Fibroblast of skin of abdomen (primary cell): ENCODE measurements around the gene UNKL.

ENCODE experiments used
- DNase-seq: peaks from one replicate; pipeline ENCODE4 v3.0.0-alpha.2; 2013

UNKL gene

DNA sequence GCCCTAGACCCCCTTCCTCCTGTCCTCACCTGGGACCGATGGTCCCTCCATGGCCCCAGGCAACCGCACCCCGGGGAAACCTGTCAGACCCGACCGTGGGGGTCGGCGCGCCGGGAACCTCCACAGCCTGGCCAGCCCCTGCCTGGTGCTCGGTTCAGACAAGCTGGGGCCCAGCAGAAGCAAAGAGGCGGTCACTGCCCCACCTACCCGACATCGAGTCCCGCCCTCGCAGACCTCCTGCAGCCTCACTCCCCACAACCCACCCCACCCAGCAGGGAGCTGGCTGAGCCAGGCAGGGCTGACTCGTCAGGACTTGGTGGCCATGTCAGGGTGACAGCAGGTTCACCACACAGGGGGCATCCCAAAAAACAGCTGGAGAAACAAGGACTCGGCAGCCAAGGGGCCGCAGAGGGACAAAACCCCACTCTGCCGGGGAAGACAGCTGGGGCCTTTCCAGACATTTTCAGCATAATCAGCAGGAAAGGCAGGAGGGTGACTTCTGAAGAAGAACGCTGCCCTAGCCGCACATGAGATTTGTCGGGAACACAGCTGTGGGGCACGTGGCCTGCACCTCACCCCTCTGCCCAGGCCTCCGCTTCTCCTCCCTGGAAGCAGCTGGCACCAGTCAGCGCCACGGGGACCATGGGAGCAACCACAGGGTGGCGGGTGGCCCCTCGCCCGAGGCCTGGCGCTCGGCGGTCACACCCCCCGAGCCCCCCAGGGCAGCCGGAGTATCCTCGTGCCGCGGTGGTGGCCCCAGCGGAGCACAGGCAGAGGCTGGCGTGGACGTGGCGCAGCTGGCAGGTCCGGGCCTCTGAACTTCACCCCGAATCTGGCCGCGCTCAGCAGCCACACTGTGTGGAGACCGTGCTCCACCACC is 39.8 kb downstream of the UNKL start:
- DNase-seq = no peak

DNA sequence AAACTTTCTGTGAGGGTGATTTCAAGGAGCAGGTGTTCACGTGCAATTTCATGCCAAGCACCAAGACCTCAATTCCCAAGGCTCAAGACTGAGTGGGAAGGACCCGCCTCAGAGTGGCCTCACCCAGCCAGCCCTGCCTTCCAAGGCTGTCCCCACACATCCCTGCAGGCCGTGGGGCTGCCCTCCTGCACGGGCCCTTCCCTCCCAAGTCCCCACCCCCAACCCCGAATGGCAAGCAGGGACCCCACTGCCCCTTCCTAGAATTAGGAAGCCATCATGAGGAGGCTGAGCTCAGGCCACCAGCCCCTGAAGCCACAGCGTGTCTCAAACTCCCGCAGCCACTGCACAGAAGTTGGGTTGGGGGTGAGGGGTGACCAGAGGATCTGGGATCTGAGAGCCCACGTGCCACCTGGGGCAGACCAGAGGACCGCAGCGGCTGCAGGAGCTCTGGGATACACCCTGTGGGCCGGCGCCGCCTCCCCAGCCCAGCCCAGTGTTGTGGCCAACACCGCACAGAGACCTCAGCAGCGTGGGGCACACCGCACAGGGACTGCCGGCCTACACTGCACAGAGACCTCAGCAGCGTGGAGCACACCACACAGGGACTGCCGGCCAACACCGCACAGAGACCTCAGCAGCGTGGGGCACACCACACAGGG is 42.1 kb downstream of the UNKL start:
- DNase-seq = no peak

DNA sequence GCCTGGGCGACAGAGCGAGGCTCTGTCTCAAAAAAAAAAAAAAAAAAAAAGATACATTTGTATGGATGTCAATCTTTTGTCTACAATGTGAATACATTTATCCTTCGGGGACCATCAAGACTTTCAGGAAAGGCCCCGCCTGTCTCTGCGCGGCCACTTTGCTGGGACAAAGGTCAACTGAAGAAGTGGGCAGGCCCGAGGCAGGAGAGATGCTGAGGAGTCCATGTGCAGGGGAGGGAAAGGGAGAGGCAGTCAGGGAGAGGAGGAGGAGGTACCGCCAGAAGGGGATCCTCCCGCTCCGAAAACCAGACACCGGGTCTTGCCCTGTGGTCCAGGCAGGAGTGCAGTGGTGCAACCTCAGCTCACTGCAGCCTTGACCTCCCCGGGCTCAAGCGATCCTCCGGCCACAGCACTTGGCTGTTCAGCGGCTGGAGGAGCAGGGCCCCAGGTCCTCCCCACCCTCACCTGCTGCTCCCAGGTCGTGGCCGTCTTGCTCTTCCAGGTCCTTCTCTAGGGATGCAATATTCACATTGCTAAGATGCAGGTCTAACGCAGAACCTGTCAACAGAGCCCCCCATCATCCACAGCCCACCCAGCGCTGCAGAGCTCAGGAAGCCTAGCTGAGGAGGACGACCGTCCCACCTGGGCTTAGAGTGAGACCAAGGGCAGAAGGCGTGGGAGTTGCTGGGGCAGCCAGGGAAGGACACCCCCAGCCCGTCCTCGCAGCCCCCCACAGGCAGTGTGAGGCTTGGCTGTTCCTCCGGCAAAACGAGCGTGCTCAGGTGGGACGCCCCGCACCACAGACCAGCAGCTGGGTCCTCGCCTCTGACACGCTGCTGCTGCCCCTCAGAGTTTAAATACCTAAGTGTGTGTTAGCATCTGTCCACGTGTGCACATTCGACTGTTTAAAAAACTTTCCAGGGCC is 43.2 kb downstream of the UNKL start:
- no peak for DNase-seq

DNA sequence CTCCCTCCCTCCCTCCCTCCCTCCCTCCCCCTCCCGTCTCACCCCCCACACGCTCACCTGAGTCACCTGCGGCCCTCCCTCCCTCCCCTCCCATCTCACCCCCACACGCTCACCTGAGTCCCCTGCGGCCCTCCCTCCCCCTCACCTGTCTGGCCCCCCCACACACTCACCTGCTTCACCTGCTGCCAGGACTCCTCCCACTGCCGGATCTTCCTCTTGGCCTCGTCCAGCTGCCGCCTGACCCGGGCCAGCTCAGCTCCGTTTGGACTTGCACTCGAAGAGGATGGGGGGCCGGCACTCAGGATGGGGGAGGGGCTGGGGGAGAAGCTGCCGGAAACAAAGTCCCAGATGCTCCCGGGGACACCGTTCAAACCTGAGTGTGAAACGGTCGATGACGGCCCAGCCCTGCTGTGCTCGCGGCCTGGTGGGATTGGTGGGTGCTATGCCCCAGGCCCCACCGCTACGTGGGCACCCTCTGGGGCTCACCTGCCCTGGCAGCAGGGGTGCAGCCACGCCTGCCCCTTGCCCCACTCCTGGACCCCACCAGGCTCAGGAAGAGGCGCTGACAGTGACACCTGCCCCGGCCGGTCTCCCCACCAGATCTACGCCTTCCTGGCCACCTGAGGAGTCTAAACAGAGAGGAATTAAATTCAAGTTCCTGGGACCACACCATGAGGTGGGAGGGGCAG is 46.9 kb downstream of the UNKL start:
- no peak for DNase-seq

DNA sequence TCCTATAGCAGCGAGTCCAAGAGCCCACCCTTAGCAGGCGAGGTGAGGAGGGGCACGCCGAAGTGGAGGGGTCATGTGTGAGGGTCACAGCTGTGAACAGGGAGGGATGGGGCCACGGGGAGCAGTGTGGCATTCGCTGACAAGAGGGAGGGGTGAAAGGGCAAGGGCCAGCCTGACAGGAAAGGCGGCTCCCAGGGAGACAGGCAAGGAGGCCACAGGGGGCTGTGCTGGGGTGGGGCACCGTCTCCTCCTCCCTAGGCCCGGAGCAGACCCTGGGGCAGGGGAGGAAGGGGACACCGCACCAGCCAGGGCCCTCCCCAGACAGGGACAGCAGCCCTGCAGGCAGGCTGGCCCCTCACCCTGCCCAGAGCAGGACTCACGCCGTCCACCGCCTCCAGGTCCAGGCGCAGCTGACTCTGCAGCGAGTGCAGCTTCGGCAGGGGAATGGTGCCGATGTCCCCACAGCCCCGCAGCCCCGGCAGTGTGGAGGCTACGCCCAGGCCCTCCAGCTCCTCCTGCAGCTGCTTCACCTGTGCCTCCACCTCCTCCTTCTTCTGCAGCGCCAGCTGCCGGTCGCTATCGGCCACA is 47.7 kb downstream of the UNKL start:
- DNase-seq = no peak

DNA sequence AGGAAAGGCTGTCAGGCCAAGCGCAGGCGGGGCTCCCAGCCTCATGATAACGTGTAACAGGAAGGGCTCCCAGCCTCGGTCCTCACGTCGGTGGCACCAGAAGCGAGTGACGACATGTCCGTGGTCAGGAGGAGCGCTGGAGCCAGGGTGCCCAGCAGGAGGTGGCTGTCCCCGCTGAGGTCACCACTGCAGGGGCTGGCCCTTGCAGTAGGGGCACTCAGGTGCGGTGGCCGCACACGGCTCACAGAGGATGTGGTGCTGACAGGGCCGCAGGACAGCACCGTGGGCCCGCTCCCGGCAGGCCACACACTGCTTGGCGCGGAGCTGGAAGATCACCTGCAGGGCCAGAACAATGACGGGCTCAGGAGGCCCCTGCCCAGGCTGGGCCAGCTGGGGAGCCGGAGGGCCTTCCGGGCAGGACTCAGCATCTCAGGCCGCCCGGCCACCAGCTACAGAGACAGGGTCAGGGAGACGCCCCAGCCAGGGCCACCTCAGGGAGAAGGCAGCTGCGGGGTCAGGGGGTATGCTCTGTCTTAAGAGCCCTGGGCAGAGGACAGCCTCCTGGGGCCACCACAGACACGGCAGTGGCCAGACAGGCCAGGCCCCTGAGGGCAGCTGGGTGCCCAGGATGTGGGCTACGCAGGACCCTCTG is 48.3 kb downstream of the UNKL start:
- DNase-seq = no peak

DNA sequence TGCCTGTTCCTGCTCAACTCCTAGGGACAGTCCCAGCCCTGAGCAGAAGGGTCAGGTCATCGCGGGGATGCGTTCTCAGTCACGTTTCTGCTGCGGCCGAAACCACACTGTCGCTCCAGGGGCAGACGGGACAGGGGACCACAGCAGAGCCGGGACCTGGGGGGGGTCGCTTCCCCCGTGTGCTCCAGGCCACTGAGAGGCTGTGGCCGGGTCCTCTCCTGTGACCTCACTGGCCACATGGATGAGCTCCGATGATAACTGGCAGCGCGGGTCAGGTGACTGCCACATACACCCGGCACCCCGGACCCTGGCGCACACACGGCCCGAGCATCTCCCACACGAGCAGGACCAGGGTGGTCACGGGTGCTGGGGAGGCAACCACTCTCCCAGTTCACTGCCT is 50.0 kb downstream of the UNKL start:
- DNase-seq = no peak

DNA sequence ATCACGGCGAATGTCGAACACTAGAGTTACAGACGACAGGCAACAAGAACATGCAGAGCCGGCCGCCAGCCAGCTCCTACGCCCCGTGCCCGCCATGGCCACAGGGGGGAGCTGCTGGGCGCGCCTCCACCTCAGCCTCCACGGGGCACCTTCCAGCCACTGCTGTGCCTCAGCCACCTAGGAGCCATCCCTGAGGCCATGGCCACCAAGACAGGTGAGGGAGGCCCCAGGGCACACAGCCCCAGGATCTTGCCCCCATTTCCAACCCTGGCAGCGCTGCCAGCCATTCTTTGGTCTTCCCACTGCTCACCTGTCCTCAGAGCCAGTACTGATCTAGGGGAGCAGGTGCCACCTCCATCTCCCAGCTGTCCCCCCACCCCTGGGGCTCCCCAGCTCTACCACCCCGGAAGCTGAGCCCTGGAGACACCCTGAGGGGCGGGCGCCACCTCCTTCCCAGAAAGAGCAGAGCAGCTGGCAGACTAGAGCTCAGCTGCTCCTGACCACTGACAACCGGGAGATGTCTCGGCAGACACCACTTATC is 50.9 kb downstream of the UNKL start:
- peak; percentile 14 for DNase-seq

DNA sequence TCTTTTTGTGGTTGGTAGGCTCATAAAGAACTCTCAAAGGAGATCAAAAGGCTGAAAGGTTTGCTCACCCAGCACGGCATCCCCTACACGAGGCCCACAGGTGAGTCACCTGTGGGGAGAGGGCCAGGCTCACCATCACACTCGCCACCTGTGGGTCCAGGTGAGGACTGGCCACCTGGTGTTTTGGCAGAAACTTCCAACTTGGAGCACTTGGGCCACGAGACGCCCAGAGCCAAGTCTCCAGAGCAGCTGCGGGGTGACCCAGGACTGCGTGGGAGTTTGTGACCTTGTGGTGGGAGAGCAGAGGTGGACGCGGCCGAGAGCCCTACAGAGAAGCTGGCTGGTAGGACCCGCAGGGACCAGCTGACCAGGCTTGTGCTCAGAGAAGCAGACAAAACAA is 51.7 kb downstream of the UNKL start:
- DNase-seq = no peak

DNA sequence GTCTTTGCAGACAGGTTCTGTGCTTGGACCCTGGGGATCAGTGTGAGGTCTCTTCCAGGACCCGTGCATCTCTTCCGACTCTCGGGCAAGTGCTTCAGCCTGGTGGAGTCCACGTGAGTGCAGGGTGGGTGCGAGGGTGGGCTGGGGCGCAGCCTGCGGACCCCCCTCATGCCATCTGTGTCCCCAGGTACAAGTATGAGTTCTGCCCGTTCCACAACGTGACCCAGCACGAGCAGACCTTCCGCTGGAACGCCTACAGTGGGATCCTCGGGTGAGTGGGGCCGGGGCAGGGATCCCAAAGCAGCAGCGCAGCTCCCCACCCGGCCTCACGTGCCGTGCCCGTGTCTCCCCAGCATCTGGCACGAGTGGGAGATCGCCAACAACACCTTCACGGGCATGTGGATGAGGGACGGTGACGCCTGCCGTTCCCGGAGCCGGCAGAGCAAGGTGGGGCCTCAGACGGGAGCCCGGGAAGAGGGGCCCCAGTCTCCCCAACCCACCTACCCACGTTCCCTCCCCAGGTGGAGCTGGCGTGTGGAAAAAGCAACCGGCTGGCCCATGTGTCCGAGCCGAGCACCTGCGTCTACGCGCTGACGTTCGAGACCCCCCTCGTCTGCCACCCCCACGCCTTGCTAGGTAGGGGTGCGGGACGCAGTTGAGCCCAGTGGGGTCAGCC is 52.7 kb downstream of the UNKL start:
- no peak for DNase-seq

DNA sequence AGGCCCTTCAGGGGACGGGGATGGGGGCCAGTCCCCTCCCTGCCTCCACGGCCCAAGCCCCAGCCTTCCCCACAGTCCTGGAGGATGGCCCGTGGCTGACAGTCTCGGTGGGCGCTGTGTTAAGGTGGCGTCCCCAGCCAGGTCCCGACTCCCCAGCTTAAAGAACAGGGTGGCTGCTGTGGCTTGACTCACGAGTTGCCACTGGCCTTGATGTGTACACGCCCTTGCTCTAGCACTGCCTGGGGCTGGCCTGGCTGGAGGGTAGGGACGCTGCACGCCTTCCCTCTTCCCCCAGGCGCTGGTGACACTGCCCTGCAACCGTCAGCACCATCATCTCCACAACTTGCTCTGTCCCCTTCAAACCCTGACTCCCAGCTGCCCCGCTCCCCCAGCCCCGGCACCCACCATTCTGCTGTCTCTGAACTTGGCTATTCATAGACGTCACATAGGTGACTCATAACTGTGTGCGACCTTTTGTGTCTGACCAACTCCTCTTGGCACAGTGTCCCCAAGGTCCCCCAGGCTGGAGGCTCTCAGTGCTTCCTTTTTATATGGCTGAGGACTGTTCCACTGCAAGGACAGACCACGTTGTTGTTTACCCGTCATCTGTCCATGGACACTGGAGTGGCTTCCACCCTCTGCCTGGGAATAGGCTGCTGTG is 56.5 kb downstream of the UNKL start:
- no peak for DNase-seq

DNA sequence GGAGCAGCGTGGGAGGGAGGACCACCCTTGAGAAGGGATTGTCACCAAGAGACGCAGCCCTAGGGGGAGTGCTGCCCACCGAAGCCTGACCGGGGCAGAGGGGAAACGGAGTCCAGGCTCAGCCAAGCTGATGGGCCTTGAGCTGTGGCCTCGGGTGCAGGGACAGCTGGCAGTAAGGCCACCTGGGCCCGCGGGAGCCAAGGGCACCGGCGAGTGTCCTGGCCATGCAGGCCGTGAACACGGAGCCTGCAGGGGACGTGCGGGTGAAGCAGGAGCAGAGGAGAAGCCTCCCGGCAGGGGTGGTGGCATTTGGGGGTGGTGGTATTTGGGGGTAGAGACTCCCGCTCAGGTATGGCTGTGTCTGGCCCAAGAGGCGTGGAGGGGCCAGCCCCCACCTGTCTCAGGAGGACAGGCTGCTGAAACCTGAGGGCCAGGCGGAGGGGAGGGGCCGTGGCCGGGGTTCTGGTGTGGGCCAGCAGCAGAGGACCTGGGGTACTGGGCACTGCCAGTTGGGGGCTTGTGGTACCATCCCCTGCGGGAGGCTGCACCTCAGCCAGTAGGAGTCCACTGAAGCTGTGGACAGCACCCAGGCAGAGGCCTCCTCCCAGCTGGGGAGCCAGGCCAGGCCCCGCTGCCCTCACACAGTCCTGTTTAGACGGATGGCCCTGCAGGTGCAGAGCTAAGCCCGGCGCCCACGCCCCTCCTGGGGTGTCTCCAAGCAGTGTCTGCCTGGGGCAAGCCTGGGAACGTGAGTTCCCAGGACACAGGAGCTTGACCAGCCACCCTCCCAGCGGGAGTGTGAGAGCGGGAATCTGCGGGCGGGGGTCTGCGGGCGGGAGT is 58.2 kb downstream of the UNKL start:
- DNase-seq = no peak

DNA sequence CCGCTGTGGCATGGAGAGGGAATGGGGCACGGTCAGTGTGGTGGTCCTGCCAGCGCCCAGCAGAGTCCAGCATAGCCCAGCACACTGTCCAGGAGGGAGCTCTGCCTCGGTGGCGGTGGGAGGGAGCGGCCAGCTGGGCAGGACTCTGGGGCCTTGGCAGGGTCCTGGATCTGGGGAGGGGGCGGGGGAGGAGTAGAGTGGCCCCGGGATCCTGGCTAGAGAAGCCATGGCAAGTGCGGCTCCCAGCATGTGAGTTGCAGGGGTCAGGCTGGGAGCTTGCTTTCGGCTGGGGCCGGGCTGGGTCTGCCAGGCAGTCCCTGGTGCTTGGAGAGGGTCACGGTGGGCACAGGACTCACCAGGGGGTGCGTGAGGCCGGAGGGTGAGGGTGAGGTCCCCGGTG is 58.9 kb downstream of the UNKL start:
- no peak for DNase-seq

DNA sequence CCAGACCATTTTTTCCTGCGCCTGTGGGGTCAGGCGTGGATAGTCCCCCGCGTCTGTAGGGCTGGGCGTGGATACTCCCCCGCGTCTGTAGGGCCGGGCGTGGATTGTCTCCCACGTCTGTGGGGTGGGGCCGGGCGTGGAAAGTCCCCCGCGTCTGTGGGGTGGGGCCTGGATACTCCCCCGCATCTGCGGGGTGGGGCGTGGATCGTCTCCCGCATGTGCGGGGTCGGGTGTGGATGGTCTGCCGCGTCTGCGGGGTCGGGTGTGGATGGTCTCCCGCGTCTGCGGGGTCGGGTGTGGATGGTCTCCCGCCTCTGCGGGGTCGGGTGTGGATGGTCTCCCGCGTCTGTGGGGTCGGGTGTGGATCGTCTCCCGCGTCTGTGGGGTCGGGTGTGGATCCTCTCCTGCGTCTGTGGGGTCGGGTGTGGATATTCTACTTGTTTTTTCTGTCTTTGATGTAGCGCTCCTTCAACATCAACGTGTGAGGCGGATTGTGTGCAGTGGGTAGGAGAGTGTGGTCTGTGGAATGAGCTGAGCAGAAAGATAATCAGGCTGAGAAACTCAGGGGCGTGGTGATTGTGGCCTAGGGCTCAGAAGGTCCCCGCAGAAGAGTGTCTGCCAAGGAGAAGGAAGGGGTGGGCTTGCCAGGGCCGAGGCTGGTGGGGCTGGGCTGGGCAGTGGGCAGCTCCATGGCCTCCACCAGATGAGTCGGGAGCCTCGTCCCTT is 59.5 kb downstream of the UNKL start:
- no peak for DNase-seq

DNA sequence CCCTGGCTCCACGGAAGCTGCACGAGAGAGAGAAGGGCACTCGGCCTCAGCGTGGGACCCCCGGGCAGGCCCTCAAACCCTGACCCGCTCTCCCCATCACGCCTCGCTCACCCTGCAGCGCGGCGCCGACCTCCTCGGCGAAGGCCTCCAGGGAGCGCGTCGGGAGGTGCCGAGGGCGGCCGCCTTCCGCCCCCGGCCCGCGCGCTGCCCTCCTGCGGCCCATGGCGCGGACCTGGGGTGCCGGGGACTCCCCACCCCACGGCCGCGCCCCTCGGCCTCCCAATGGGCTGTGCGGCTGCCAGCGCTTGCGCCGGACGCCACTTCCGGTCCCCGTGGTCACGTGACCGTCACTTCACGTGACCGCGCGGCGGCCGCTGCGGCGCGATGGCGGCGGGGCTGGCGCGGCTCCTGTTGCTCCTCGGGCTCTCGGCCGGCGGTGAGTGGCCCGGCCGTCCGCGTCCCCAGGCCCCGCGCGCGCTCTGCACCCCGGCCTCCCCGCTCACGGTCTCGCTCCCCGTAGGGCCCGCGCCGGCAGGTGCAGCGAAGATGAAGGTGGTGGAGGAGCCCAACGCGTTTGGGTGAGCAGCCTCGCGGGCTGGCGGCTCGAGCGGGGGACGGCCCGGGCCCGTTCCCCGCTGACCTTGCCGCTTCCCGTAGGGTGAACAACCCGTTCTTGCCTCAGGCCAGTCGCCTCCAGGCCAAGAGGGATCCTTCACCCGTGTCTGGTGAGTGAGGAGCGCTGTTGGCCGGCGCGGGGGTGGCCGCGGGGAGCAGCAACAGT is 62.7 kb downstream of the UNKL start, which contains the start of the genes GNPTG and TSR3:
Gene GNPTG, plus strand, starts transcription at position 350 of the 781 bp plus-strand sequence. Its CDS starts 35 bp downstream, at position 385.
Gene TSR3, minus strand, starts transcription at position 297 of the 781 bp plus-strand sequence. Its CDS starts 74 bp downstream, at position 223.
- DNase-seq = peak; percentile 91

DNA sequence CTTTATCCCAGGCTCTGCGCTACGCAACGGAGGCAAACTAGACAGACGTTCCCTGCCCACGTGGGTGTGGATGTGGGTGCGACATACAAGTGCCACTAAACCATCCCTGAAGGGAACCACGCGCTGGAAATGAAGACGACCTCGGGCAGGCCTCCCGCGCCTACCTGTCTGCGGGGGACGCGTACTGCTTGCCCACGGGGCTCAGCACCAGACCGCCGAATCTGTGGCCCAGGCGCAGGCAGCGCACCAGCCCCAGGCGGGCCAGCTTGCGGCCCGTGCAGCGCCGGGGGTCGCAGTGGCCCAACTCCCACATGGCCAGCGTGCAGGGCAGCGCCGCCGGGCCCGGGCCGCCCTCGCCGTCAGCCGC is 63.3 kb downstream of the UNKL start:
- no peak for DNase-seq

DNA sequence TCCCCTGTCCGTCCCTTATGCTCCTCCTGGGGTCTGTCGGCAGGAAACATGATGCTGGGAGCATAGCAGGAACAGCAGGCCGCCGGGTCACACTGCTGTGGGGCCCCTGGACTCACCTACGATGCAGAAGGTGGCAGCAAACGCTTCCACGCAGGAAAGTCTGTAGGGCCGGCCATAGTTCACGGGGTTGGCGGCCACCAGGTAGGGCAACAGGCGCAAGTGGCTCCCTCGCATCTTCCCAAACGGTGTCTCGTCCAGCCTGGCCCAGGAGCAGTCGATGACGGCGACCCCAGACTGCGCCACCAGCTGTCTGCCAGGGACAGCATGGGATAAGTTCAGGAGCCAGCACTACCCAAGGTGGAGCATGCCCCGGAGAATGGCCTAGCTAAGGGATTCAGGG is 63.8 kb downstream of the UNKL start:
- DNase-seq = no peak
